Measurements from ENCODE around the gene HSF4. TPM values are rescaled to one million over a fixed set of nuclear protein-coding genes. Genes with fewer than 3 reads are reported as not detected.

HSF4 gene
- total RNA-seq, 1 experiment from 2014 or later = 1.2 TPM

DNA sequence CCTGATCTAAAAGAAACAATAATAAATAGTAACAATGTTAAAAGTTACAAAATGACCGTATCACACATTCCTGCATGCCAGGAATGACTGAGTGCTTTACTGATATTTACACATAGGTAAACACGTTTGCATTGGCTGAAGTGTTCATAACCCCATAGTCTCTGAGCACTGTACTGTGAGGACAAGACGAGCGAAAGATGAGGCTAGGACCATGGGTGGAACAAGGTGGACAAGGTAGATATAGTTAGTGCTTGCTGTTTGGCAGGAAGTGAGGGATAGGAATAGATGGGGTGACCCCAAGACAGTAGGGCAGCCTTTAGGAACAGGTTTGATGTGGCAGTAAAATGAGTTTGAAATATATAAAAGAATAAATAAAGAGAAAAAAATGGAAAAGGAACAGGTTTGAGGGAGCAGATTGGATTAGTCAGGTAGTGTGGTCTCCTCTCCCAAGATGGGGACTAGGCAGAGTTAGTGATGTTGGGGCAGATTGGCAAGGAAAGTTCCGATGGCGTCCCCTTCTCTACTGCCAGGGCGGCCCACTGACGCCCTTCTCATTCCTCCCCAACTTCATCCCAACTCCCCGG is 27.0 kb downstream of the HSF4 start:
- no CpG with 5 or more reads among the region's 9 CpGs for WGBS (ENCODE audit: extremely low coverage, insufficient read length, low lambda C conversion rate)

More for the DNA sequence above, 27.0 kb downstream of the HSF4 start:
- Histone ChIP-seq H3K23ac (ENCODE audit: insufficient read length, low read depth, low read length) (no peak overlapping the region), H3K79me1 (ENCODE audit: insufficient read depth, low read depth, low read length, poor library complexity, severe bottlenecking) (peaks cover 13% of the 10 kb centered on the region), H3K79me2 (ENCODE audit: insufficient read depth, low read length) (peaks cover 13% of the 10 kb centered on the region; the same call in 1 of the 2 replicates), H3T11ph (ENCODE audit: low read length) (no peak overlapping the region), H4K8ac (replicated peaks; ENCODE audit: insufficient read length, low read depth, low read length) (no peak overlapping the region), H3K14ac (ENCODE audit: insufficient read depth, low read length) (no peak overlapping the region), H3K27me3 (ENCODE audit: insufficient read depth, low read length) (no peaks in the 10 kb centered on the region; the same call in 1 of the 2 replicates), H4K20me1 (ENCODE audit: control insufficient read depth, insufficient read depth, insufficient read length) (no peaks in the 10 kb centered on the region), H3K56ac (ENCODE audit: insufficient read length, low read depth, low read length) (no peak overlapping the region), H3K9me3 (ENCODE audit: control insufficient read depth, low read depth, low read length) (no peaks in the 10 kb centered on the region), H3K23me2 (ENCODE audit: insufficient read length, low read depth, low read length, poor library complexity, severe bottlenecking) (peaks cover 8% of the 10 kb centered on the region), H3K4me1 (ENCODE audit: insufficient read depth, low read length) (no peaks in the 10 kb centered on the region), H2BK12ac (ENCODE audit: insufficient read length, low read depth, low read length) (no peak overlapping the region), H4K5ac (ENCODE audit: insufficient read length, low read depth, low read length) (no peak overlapping the region), H3K9ac (ENCODE audit: extremely low read depth, insufficient read length, low read length) (no peak overlapping the region), H2BK20ac (ENCODE audit: low read depth, low read length, poor library complexity, severe bottlenecking) (no peak overlapping the region), H2AK5ac (ENCODE audit: insufficient read length, low read length) (no peak overlapping the region), H2BK120ac (ENCODE audit: low read depth, low read length, poor library complexity, severe bottlenecking) (no peak overlapping the region), H2AFZ (ENCODE audit: low read length) (no peak overlapping the region), H3K4ac (ENCODE audit: low read depth, low read length) (no peak overlapping the region), H2BK15ac (ENCODE audit: low read depth, low read length) (no peak overlapping the region), H3K27ac (ENCODE audit: insufficient read length, low read depth, low read length) (no peak overlapping the region), H2BK5ac (ENCODE audit: insufficient read length, low read length) (no peak overlapping the region), H3K18ac (ENCODE audit: insufficient read length, low read depth, low read length) (no peak overlapping the region), H3K4me2 (ENCODE audit: insufficient read depth, insufficient read length, low read length) (peak overlapping the region; percentile 89), H4K91ac (ENCODE audit: insufficient read length, low read depth, low read length) (no peak overlapping the region)
- no peaks in the 10 kb centered on the region; a peak in 1 of 5 replicates for H3K9me3 Mint-ChIP-seq
- H3K4me3 Mint-ChIP-seq = peak overlapping the region; percentile 86 to 93
- H3K27ac Mint-ChIP-seq = no peak overlapping the region
- H3K27me3 Mint-ChIP-seq (ENCODE audit: low read depth) = peaks cover 8% of the 10 kb centered on the region
- peaks cover 23 to 34% of the 10 kb centered on the region in 2 experiments for H3K4me1 Mint-ChIP-seq
- TF ChIP-seq CTCF (conservative IDR thresholded peaks at IDR 0.05) = no peak
- H3K36me3 Mint-ChIP-seq (ENCODE audit: insufficient read depth in 1 of 3, low read depth in 3 of 3) = peaks cover 31 to 39% (median 37%) of the 10 kb centered on the region in 3 experiments
- DNase-seq = no peak

Measured in H9 (cell line).